Astrocyte (in vitro differentiated cells and primary cell): ENCODE data around the gene MFAP2. TPM values are rescaled to one million over a fixed set of nuclear protein-coding genes. Genes with fewer than 3 reads are reported as not detected.

ENCODE experiments used
- DNase-seq: peaks from one replicate; pipeline ENCODE4 v3.0.0-alpha.2; 2010; ENCODE audit warnings: low read depth
- FAIRE-seq: peaks from 2 replicates; lab custom pipeline; 2011; peaks lifted over from hg19 to GRCh38; lab: Jason Lieb, UNC
- H2AFZ ChIP-seq: 2 replicates; pipeline ENCODE4 v1.6.0; 2012; ENCODE audit warnings: low read depth, low read length, inconsistent platforms
- H3K27ac ChIP-seq: 2 replicates; pipeline ENCODE4 v1.5.1; 2011; ENCODE audit warnings: low read depth, low read length, inconsistent platforms
- H3K27me3 ChIP-seq: 2 replicates; pipeline ENCODE4 v1.6.0; 2011; ENCODE audit warnings: low read length, inconsistent platforms; ENCODE audit not compliant: insufficient read depth
- H3K36me3 ChIP-seq: 2 replicates; pipeline ENCODE4 v1.5.1; 2011; ENCODE audit warnings: low read length, inconsistent platforms; ENCODE audit not compliant: insufficient read depth
- H3K4me1 ChIP-seq: 2 replicates; pipeline ENCODE4 v1.5.1; 2011; ENCODE audit warnings: low read length, inconsistent platforms; ENCODE audit not compliant: insufficient read depth
- H3K4me2 ChIP-seq: 2 replicates; pipeline ENCODE4 v1.6.0; 2012; ENCODE audit warnings: low read length, inconsistent platforms
- H3K4me3 ChIP-seq: 2 replicates; pipeline ENCODE4 v1.5.1; 2011; ENCODE audit warnings: low read depth, mild to moderate bottlenecking, low read length, inconsistent platforms; ENCODE audit not compliant: insufficient read depth
- H3K79me2 ChIP-seq: 2 replicates; pipeline ENCODE4 v1.6.0; 2012; ENCODE audit warnings: mild to moderate bottlenecking, low read length, inconsistent platforms; ENCODE audit not compliant: insufficient read depth
- H3K9ac ChIP-seq: 2 replicates; pipeline ENCODE4 v1.6.0; 2012; ENCODE audit warnings: mild to moderate bottlenecking, low read length, inconsistent platforms
- H3K9me3 ChIP-seq: 2 replicates; pipeline ENCODE4 v1.5.1; 2012; ENCODE audit warnings: low read depth, mild to moderate bottlenecking, low read length, inconsistent platforms; ENCODE audit not compliant: insufficient read depth
- H4K20me1 ChIP-seq: 2 replicates; pipeline ENCODE4 v1.6.0; 2012; ENCODE audit warnings: low read length, inconsistent platforms; ENCODE audit not compliant: insufficient read depth
- H3K27ac Mint-ChIP-seq: one replicate; pipeline ENCODE4 v1.8.0; 2021; ENCODE audit warnings: mild to moderate bottlenecking, mixed read lengths; ENCODE audit not compliant: unreplicated experiment
- H3K27me3 Mint-ChIP-seq: one replicate; pipeline ENCODE4 v1.8.0; 2021; ENCODE audit warnings: low read depth, mixed read lengths; ENCODE audit not compliant: unreplicated experiment
- H3K36me3 Mint-ChIP-seq: one replicate; pipeline ENCODE4 v1.8.0; 2021; ENCODE audit warnings: low read depth, mixed read lengths; ENCODE audit not compliant: unreplicated experiment
- H3K4me1 Mint-ChIP-seq: one replicate; pipeline ENCODE4 v1.8.0; 2021; ENCODE audit warnings: low read depth, mixed read lengths; ENCODE audit not compliant: unreplicated experiment
- H3K4me3 Mint-ChIP-seq: one replicate; pipeline ENCODE4 v1.8.0; 2021; ENCODE audit warnings: mild to moderate bottlenecking, moderate library complexity, mixed read lengths; ENCODE audit not compliant: unreplicated experiment
- H3K9me3 Mint-ChIP-seq: one replicate; pipeline ENCODE4 v1.8.0; 2021; ENCODE audit warnings: mild to moderate bottlenecking, mixed read lengths; ENCODE audit not compliant: unreplicated experiment
- CTCF ChIP-seq: IDR thresholded peaks from 2 replicates; pipeline ENCODE4 v1.5.1; 2011; ENCODE audit warnings: low read depth, mild to moderate bottlenecking, inconsistent platforms, low read length, moderate library complexity; ENCODE audit not compliant: insufficient read depth
- EZH2 ChIP-seq: IDR thresholded peaks from 2 replicates; pipeline ENCODE4 v1.6.1; 2012; ENCODE audit warnings: mild to moderate bottlenecking, low read length, inconsistent platforms; ENCODE audit not compliant: insufficient read depth
- total RNA-seq: library from RNA; stranded (reverse); gene quantifications from 2 replicates; pipeline ENCODE4 v1.2.1, GENCODE V29; 2021

MFAP2 gene
- total RNA-seq, 1 donor from 2014 or later: 121 TPM

- FAIRE-seq (no peak), DNase-seq (no peak)
- Histone ChIP-seq H3K4me3 (no peak overlapping the region), H3K79me2 (no peaks in the 10 kb centered on the region), H2AFZ (no peak overlapping the region), H3K9me3 (no peaks in the 10 kb centered on the region), H3K36me3 (no peaks in the 10 kb centered on the region), H3K27ac (no peak overlapping the region), H3K4me2 (no peak overlapping the region), H4K20me1 (no peaks in the 10 kb centered on the region), H3K4me1 (peaks cover 11% of the 10 kb centered on the region), H3K27me3 (no peaks in the 10 kb centered on the region), H3K9ac (no peak overlapping the region)
- no peaks in the 10 kb centered on the region for H3K27me3 Mint-ChIP-seq
- peaks cover 4% of the 10 kb centered on the region for H3K36me3 Mint-ChIP-seq
- TF ChIP-seq CTCF (no peak), EZH2 (no peak)
- peaks cover 1% of the 10 kb centered on the region for H3K9me3 Mint-ChIP-seq
- H3K4me1 Mint-ChIP-seq: peaks cover 9% of the 10 kb centered on the region
- no peak overlapping the region for H3K27ac Mint-ChIP-seq
- H3K4me3 Mint-ChIP-seq: no peak overlapping the region
Observed at GRCh38 chr1:16988210-16988609, 7.8 kb upstream of the MFAP2 start.

- Histone ChIP-seq H3K79me2 (no peaks in the 10 kb centered on the region), H2AFZ (no peak overlapping the region), H3K4me3 (no peak overlapping the region), H4K20me1 (no peaks in the 10 kb centered on the region), H3K9me3 (no peaks in the 10 kb centered on the region), H3K9ac (no peak overlapping the region), H3K27me3 (no peaks in the 10 kb centered on the region), H3K4me1 (peaks cover 19% of the 10 kb centered on the region), H3K27ac (no peak overlapping the region), H3K4me2 (no peak overlapping the region), H3K36me3 (no peaks in the 10 kb centered on the region)
- TF ChIP-seq CTCF: peak; percentile 19
- TF ChIP-seq EZH2: no peak
- Mint-ChIP-seq H3K36me3 (peaks cover 4% of the 10 kb centered on the region), H3K27ac (no peak overlapping the region), H3K27me3 (no peaks in the 10 kb centered on the region), H3K4me3 (no peak overlapping the region), H3K4me1 (peaks cover 11% of the 10 kb centered on the region), H3K9me3 (peaks cover 1% of the 10 kb centered on the region)
- FAIRE-seq (no peak), DNase-seq (no peak)
Observed at GRCh38 chr1:16986962-16987361, 6.5 kb upstream of the MFAP2 start.

GRCh38 chr1:16986560-16986959, 6.1 kb upstream of the MFAP2 start:
- TF ChIP-seq CTCF (no peak), EZH2 (no peak)
- Mint-ChIP-seq H3K36me3 (peaks cover 4% of the 10 kb centered on the region), H3K4me3 (no peak overlapping the region), H3K4me1 (peaks cover 11% of the 10 kb centered on the region), H3K27ac (no peak overlapping the region), H3K27me3 (no peaks in the 10 kb centered on the region), H3K9me3 (peaks cover 1% of the 10 kb centered on the region)
- FAIRE-seq (no peak), DNase-seq (no peak)
- Histone ChIP-seq H3K36me3 (no peaks in the 10 kb centered on the region), H3K9ac (no peak overlapping the region), H3K27me3 (no peaks in the 10 kb centered on the region), H2AFZ (no peak overlapping the region), H3K4me2 (no peak overlapping the region), H3K9me3 (no peaks in the 10 kb centered on the region), H4K20me1 (no peaks in the 10 kb centered on the region), H3K27ac (no peak overlapping the region), H3K4me3 (no peak overlapping the region), H3K4me1 (peaks cover 23% of the 10 kb centered on the region), H3K79me2 (no peaks in the 10 kb centered on the region)
